ENCODE data around the gene PRKAR2A. TPM values are rescaled to one million over a fixed set of nuclear protein-coding genes. Genes with fewer than 3 reads are reported as not detected.

The PRKAR2A gene
- total RNA-seq, 1 experiment from 2014 or later: 61.3 TPM

GRCh38 chr3:48711727-48712126 lies 135.9 kb downstream of the PRKAR2A start:
- peaks cover 86% of the 10 kb centered on the region for H3K36me3 Mint-ChIP-seq (ENCODE audit: insufficient read depth, unreplicated experiment)
- intact Hi-C loops (cut with micrococcal nuclease): no loop called here
- no peak for DNase-seq (ENCODE audit: unreplicated experiment)
- POLR2A ChIA-PET: interaction anchor here (2.2 kb wide), 1 partner anchor 49 kb away, joined by 6 read pairs; the partner anchor contains the start of gene CELSR3
- H3K4me1 Mint-ChIP-seq (ENCODE audit: insufficient read depth, unreplicated experiment): peaks cover 27% of the 10 kb centered on the region
- no peak overlapping the region for H3K4me3 Mint-ChIP-seq (ENCODE audit: unreplicated experiment)
- BruUV-seq (replicated peaks): no TSS peak
- TF ChIP-seq CTCF (IDR thresholded peaks at IDR 0.05; ENCODE audit: unreplicated experiment): no peak
- CTCF ChIA-PET: no interaction called here
- peak overlapping the region; percentile 96 for H3K27ac Mint-ChIP-seq (ENCODE audit: low read depth, unreplicated experiment)
- no peaks in the 10 kb centered on the region for H3K27me3 Mint-ChIP-seq (ENCODE audit: insufficient read depth, unreplicated experiment)
- H3K9me3 Mint-ChIP-seq (ENCODE audit: unreplicated experiment): no peaks in the 10 kb centered on the region

- H3K27ac Mint-ChIP-seq (ENCODE audit: low read depth, unreplicated experiment): peak overlapping the region; percentile 96
- no peak for TF ChIP-seq CTCF (IDR thresholded peaks at IDR 0.05; ENCODE audit: unreplicated experiment)
- CTCF ChIA-PET: interaction anchor here (0.8 to 2.1 kb wide), 4 partner anchors 11 to 31 kb away, joined by 3 to 11 read pairs (median 4); partner anchors contain the start of gene NCKIPSD
- peaks cover 96% of the 10 kb centered on the region for H3K36me3 Mint-ChIP-seq (ENCODE audit: insufficient read depth, unreplicated experiment)
- POLR2A ChIA-PET: interaction anchor here (0.9 to 6.4 kb wide), 19 partner anchors 7 to 620 kb away, joined by 3 to 100 read pairs (median 6); partner anchors contain the start of genes ARIH2, CELSR3, IP6K2 and NCKIPSD
- peak overlapping the region; percentile 53 for H3K4me3 Mint-ChIP-seq (ENCODE audit: unreplicated experiment)
- H3K27me3 Mint-ChIP-seq (ENCODE audit: insufficient read depth, unreplicated experiment): no peaks in the 10 kb centered on the region
- peak; percentile 88 for DNase-seq (ENCODE audit: unreplicated experiment)
- intact Hi-C loops (cut with micrococcal nuclease): loop anchor here (1.0 kb wide), 1 partner anchor 74 kb away; the partner anchor contains the start of gene SLC26A6
- H3K4me1 Mint-ChIP-seq (ENCODE audit: insufficient read depth, unreplicated experiment): peaks cover 21% of the 10 kb centered on the region
- H3K9me3 Mint-ChIP-seq (ENCODE audit: unreplicated experiment): no peaks in the 10 kb centered on the region
- no TSS peak for BruUV-seq (replicated peaks)
Observed at GRCh38 chr3:48709051-48709461, 138.6 kb downstream of the PRKAR2A start.

- TF ChIP-seq CTCF (IDR thresholded peaks at IDR 0.05; ENCODE audit: unreplicated experiment): no peak
- no peaks in the 10 kb centered on the region for H3K27me3 Mint-ChIP-seq (ENCODE audit: insufficient read depth, unreplicated experiment)
- H3K4me3 Mint-ChIP-seq (ENCODE audit: unreplicated experiment): peak overlapping the region; percentile 53
- ChIA-PET POLR2A (interaction anchor here (0.9 to 6.4 kb wide), 17 partner anchors 8 to 619 kb away, joined by 3 to 100 read pairs (median 7); partner anchors contain the start of genes ARIH2, CELSR3, IP6K2 and NCKIPSD), CTCF (interaction anchor here (0.6 to 1.6 kb wide), 8 partner anchors 10 to 106 kb away, joined by 3 to 6 read pairs (median 4); no protein-coding TSS in a partner anchor)
- peaks cover 96% of the 10 kb centered on the region for H3K36me3 Mint-ChIP-seq (ENCODE audit: insufficient read depth, unreplicated experiment)
- intact Hi-C loops (cut with micrococcal nuclease): loop anchor here (1.0 kb wide), 1 partner anchor 9 kb away; the partner anchor contains the start of gene IP6K2
- DNase-seq (ENCODE audit: unreplicated experiment): peak; percentile 72
- BruUV-seq (replicated peaks): TSS peak; percentile 49
- peaks cover 21% of the 10 kb centered on the region for H3K4me1 Mint-ChIP-seq (ENCODE audit: insufficient read depth, unreplicated experiment)
- no peaks in the 10 kb centered on the region for H3K9me3 Mint-ChIP-seq (ENCODE audit: unreplicated experiment)
- H3K27ac Mint-ChIP-seq (ENCODE audit: low read depth, unreplicated experiment): peak overlapping the region; percentile 96
Observed at GRCh38 chr3:48708481-48708889, 139.2 kb downstream of the PRKAR2A start.

GRCh38 chr3:48707157-48707556 lies 140.5 kb downstream of the PRKAR2A start:
- POLR2A ChIA-PET: interaction anchor here (1.5 to 6.4 kb wide), 5 partner anchors 9 to 44 kb away, joined by 3 to 100 read pairs (median 11); partner anchors contain the start of genes CELSR3, IP6K2 and NCKIPSD
- Mint-ChIP-seq H3K4me1 (ENCODE audit: insufficient read depth, unreplicated experiment) (peaks cover 28% of the 10 kb centered on the region), H3K27ac (ENCODE audit: low read depth, unreplicated experiment) (peak overlapping the region; percentile 96), H3K27me3 (ENCODE audit: insufficient read depth, unreplicated experiment) (no peaks in the 10 kb centered on the region), H3K9me3 (ENCODE audit: unreplicated experiment) (no peaks in the 10 kb centered on the region), H3K4me3 (ENCODE audit: unreplicated experiment) (no peak overlapping the region), H3K36me3 (ENCODE audit: insufficient read depth, unreplicated experiment) (peaks cover 95% of the 10 kb centered on the region)
- TF ChIP-seq CTCF (IDR thresholded peaks at IDR 0.05; ENCODE audit: unreplicated experiment): no peak
- no TSS peak for BruUV-seq (replicated peaks)
- CTCF ChIA-PET: interaction anchor here (0.6 to 1.6 kb wide), 7 partner anchors 8 to 138 kb away, joined by 3 to 6 read pairs (median 3); partner anchors contain the start of genes CELSR3 and SLC26A6
- intact Hi-C loops (cut with micrococcal nuclease): no loop called here
- no peak for DNase-seq (ENCODE audit: unreplicated experiment)

Measured in MCF 10A (cell line).